HepG2 (cell line): ENCODE results near the gene KIF1C. TPM values are rescaled to one million over a fixed set of nuclear protein-coding genes. Genes with fewer than 3 reads are reported as not detected.

Experiments
- DMAP1 ChIP-seq: IDR thresholded peaks from 2 replicates; pipeline ENCODE4 v1.6.1; 2016
- MTF1 ChIP-seq: sonication (generic); formaldehyde crosslinking; IDR thresholded peaks from 2 replicates; pipeline ENCODE4 v1.5.0; 2020; ENCODE audit warnings: missing genetic modification reagents
- MYNN ChIP-seq: sonication (generic); formaldehyde crosslinking; IDR thresholded peaks from 2 replicates; pipeline ENCODE4 v1.4.0; 2020; ENCODE audit warnings: mild to moderate bottlenecking, low read depth, missing genetic modification reagents
- MZF1 ChIP-seq: sonication (generic); formaldehyde crosslinking; IDR thresholded peaks from 2 replicates; pipeline ENCODE4 v1.8.1; 2023; ENCODE audit warnings: mild to moderate bottlenecking, missing genetic modification reagents, borderline replicate concordance
- ONECUT2 ChIP-seq: sonication (generic); formaldehyde crosslinking; IDR thresholded peaks from 2 replicates; pipeline ENCODE4 v1.4.0; 2020; ENCODE audit warnings: missing genetic modification reagents
- ZIK1 ChIP-seq: sonication (generic); formaldehyde crosslinking; IDR thresholded peaks from 2 replicates; pipeline ENCODE4 v1.5.0; 2020; ENCODE audit warnings: mild to moderate bottlenecking, low read depth, missing genetic modification reagents, borderline replicate concordance
- ZNF224 ChIP-seq: sonication (generic); formaldehyde crosslinking; IDR thresholded peaks from 2 replicates; pipeline ENCODE4 v1.5.0; 2020; ENCODE audit warnings: mild to moderate bottlenecking, missing genetic modification reagents
- ZNF253 ChIP-seq: sonication (generic); formaldehyde crosslinking; IDR thresholded peaks from 2 replicates; pipeline ENCODE4 v1.8.0; 2022; ENCODE audit warnings: mild to moderate bottlenecking, missing genetic modification reagents, borderline replicate concordance
- ZNF564 ChIP-seq: sonication (generic); formaldehyde crosslinking; IDR thresholded peaks from 2 replicates; pipeline ENCODE4 v1.8.1; 2023; ENCODE audit warnings: mild to moderate bottlenecking, missing genetic modification reagents
- ZNF605 ChIP-seq: sonication (generic); formaldehyde crosslinking; IDR thresholded peaks from 2 replicates; pipeline ENCODE4 v1.8.0; 2022; ENCODE audit warnings: mild to moderate bottlenecking, missing genetic modification reagents
- ZNF674 ChIP-seq: sonication (generic); formaldehyde crosslinking; IDR thresholded peaks from 2 replicates; pipeline ENCODE4 v1.5.0; 2020; ENCODE audit warnings: low read depth, mild to moderate bottlenecking, missing genetic modification reagents
- polyA plus RNA-seq, 8 experiments: library from polyadenylated mRNA; depleted of rRNA in 3 of 8; stranded (reverse) in 7 of 8; unstranded in 1 of 8; fragments of >200 nt; fragmentation: Illumina TruSeq in 4 of 8; extraction: Trizol in 4 of 8; gene quantifications; 2 replicates each; pipeline versions ENCODE4 v1.2.1 to v1.2.3, GENCODE V29; 2011 to 2016; ENCODE audit warnings: low read depth in 4 of 8, missing spikeins in 1 of 8, mixed read lengths in 1 of 8; ENCODE audit not compliant: insufficient read depth in 1 of 8
- total RNA-seq, 5 experiments: library from RNA; depleted of rRNA; stranded (reverse); fragments of >200 nt; fragmentation: Illumina TruSeq; extraction: Trizol; gene quantifications; 2 replicates each; pipeline ENCODE4 v1.2.3, GENCODE V29; 2016; ENCODE audit warnings: low read depth in 1 of 5
- TF ChIP-seq, protein P1 (sequence below): sonication (generic); formaldehyde crosslinking; IDR thresholded peaks from 2 replicates; pipeline ENCODE4 v1.9.0; 2022; ENCODE audit warnings: low read depth, missing genetic modification reagents
- TF ChIP-seq, protein P2 (sequence below): sonication (generic); formaldehyde crosslinking; IDR thresholded peaks from 2 replicates; pipeline ENCODE4 v1.9.0; 2022; ENCODE audit warnings: missing genetic modification reagents, mild to moderate bottlenecking, borderline replicate concordance
- TF ChIP-seq, protein P3 (sequence below), 2 experiments: sonication (generic) in 1 of 2; formaldehyde crosslinking in 1 of 2; IDR thresholded peaks; 2 replicates each; pipeline versions ENCODE4 v1.5.1 to v1.6.1; 2011 to 2020; ENCODE audit warnings: borderline replicate concordance in 1 of 2, low read depth in 1 of 2, low read length in 1 of 2, mild to moderate bottlenecking in 1 of 2, missing genetic modification reagents in 1 of 2, moderate library complexity in 1 of 2
- TF ChIP-seq, protein P4 (sequence below): IDR thresholded peaks from 2 replicates; pipeline ENCODE4 v1.6.1; 2016; ENCODE audit warnings: mild to moderate bottlenecking
- TF ChIP-seq, protein P5 (sequence below): IDR thresholded peaks from 2 replicates; pipeline ENCODE4 v1.6.1; 2018; ENCODE audit warnings: missing genetic modification reagents
- TF ChIP-seq, protein P6 (sequence below): sonication (generic); formaldehyde crosslinking; IDR thresholded peaks from 2 replicates; pipeline ENCODE4 v1.4.0; 2020; ENCODE audit warnings: missing genetic modification reagents

KIF1C gene
- total and polyA plus RNA-seq, 2 of the 13 experiments (the other 11 are each of a cell fraction or from before 2014, with no cell fraction given), result 70.0 to 104 TPM

DNA sequence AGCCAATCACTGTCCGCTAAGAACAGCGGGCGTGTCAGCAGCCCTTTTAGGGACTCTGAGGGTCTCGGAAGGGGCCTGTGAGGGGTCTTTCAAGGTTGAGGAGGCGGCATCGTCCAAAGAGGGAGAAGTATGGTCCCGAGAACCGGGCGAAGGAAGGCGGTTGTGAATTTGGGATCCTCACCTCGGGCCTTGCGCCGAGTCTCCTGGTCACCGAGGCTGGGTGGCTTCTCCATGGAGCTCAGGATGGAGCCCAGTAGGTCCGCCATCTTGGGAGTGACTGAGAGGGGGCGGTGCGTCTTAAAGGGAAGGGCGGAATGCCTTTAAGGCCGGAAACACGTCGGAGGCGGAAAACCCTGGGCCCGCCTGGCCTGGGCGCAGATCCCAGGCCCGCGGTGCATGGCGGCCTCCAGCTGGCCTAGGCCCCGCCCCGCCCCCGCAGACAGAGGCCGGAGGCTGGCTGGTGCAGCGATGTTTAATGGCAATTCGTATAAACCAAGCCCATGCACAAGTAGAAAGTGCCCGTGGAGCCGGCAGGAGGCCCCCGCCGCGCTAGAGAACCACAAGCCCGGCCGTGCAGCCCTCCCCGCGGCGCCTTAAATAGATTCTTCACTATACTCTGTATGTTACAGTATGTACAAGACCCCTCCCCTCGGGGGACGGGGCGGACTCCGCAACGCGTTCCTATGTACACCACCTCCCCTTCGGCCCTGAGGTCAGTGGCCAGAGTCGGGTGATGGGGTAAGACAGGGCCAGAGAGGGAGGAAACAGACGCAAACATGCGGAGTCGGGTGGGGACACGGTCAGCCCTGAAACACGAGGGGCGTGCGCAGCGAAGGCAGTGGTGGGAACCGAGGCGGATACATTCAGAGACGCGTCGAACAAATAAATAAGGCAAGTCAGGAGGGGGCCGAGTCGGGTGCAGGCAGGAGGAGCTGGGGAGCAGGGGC, 29.9 kb upstream of the KIF1C start, which contains the start of gene SPAG7 (continued):
- TF ChIP-seq, protein P1, sequence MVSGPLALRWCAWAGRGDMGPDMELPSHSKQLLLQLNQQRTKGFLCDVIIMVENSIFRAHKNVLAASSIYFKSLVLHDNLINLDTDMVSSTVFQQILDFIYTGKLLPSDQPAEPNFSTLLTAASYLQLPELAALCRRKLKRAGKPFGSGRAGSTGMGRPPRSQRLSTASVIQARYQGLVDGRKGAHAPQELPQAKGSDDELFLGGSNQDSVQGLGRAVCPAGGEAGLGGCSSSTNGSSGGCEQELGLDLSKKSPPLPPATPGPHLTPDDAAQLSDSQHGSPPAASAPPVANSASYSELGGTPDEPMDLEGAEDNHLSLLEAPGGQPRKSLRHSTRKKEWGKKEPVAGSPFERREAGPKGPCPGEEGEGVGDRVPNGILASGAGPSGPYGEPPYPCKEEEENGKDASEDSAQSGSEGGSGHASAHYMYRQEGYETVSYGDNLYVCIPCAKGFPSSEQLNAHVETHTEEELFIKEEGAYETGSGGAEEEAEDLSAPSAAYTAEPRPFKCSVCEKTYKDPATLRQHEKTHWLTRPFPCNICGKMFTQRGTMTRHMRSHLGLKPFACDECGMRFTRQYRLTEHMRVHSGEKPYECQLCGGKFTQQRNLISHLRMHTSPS (CRISPR knock-in tag), result peak; percentile 48; the same call in 1 of the 2 replicates
- no peak for TF ChIP-seq MYNN (CRISPR knock-in tag)
- no peak; the same call in 1 of the 2 replicates for TF ChIP-seq ZNF224
- peak; percentile 70; the same call in 1 of the 2 replicates for TF ChIP-seq ZNF605
- TF ChIP-seq, protein P2, sequence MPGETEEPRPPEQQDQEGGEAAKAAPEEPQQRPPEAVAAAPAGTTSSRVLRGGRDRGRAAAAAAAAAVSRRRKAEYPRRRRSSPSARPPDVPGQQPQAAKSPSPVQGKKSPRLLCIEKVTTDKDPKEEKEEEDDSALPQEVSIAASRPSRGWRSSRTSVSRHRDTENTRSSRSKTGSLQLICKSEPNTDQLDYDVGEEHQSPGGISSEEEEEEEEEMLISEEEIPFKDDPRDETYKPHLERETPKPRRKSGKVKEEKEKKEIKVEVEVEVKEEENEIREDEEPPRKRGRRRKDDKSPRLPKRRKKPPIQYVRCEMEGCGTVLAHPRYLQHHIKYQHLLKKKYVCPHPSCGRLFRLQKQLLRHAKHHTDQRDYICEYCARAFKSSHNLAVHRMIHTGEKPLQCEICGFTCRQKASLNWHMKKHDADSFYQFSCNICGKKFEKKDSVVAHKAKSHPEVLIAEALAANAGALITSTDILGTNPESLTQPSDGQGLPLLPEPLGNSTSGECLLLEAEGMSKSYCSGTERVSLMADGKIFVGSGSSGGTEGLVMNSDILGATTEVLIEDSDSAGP (CRISPR knock-in tag), result peak; percentile 58
- no peak for TF ChIP-seq MZF1 (CRISPR knock-in tag)
- TF ChIP-seq ZNF253 (CRISPR knock-in tag), result peak; percentile 84
- TF ChIP-seq ONECUT2 (CRISPR knock-in tag), result no peak
- no peak for TF ChIP-seq ZIK1 (CRISPR knock-in tag)
- peak; percentile 51; the same call in 1 of the 2 replicates for TF ChIP-seq ZNF564 (CRISPR knock-in tag)
- TF ChIP-seq, protein P3, sequence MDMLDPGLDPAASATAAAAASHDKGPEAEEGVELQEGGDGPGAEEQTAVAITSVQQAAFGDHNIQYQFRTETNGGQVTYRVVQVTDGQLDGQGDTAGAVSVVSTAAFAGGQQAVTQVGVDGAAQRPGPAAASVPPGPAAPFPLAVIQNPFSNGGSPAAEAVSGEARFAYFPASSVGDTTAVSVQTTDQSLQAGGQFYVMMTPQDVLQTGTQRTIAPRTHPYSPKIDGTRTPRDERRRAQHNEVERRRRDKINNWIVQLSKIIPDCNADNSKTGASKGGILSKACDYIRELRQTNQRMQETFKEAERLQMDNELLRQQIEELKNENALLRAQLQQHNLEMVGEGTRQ (IDR thresholded peaks at IDR 0.05; ENCODE audit: low read depth, low read length), result no peak
- TF ChIP-seq, protein P3 (CRISPR knock-in tag; IDR thresholded peaks at IDR 0.05; ENCODE audit: borderline replicate concordance), result peak; percentile 63; the same call in 1 of the 2 replicates
- peak; percentile 81; the same call in 1 of the 2 replicates for TF ChIP-seq DMAP1
- no peak for TF ChIP-seq ZNF674 (CRISPR knock-in tag)
- TF ChIP-seq, protein P4, sequence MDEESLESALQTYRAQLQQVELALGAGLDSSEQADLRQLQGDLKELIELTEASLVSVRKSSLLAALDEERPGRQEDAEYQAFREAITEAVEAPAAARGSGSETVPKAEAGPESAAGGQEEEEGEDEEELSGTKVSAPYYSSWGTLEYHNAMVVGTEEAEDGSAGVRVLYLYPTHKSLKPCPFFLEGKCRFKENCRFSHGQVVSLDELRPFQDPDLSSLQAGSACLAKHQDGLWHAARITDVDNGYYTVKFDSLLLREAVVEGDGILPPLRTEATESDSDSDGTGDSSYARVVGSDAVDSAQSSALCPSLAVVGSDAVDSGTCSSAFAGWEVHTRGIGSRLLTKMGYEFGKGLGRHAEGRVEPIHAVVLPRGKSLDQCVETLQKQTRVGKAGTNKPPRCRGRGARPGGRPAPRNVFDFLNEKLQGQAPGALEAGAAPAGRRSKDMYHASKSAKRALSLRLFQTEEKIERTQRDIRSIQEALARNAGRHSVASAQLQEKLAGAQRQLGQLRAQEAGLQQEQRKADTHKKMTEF (CRISPR knock-in tag), result peak; percentile 84; the same call in 1 of the 2 replicates
- TF ChIP-seq, protein P5, sequence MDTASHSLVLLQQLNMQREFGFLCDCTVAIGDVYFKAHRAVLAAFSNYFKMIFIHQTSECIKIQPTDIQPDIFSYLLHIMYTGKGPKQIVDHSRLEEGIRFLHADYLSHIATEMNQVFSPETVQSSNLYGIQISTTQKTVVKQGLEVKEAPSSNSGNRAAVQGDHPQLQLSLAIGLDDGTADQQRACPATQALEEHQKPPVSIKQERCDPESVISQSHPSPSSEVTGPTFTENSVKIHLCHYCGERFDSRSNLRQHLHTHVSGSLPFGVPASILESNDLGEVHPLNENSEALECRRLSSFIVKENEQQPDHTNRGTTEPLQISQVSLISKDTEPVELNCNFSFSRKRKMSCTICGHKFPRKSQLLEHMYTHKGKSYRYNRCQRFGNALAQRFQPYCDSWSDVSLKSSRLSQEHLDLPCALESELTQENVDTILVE (CRISPR knock-in tag), result no peak; the same call in 1 of the 2 replicates
- TF ChIP-seq, protein P6, sequence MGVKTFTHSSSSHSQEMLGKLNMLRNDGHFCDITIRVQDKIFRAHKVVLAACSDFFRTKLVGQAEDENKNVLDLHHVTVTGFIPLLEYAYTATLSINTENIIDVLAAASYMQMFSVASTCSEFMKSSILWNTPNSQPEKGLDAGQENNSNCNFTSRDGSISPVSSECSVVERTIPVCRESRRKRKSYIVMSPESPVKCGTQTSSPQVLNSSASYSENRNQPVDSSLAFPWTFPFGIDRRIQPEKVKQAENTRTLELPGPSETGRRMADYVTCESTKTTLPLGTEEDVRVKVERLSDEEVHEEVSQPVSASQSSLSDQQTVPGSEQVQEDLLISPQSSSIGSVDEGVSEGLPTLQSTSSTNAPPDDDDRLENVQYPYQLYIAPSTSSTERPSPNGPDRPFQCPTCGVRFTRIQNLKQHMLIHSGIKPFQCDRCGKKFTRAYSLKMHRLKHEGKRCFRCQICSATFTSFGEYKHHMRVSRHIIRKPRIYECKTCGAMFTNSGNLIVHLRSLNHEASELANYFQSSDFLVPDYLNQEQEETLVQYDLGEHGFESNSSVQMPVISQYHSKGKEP, result no peak
- no peak for TF ChIP-seq MTF1 (CRISPR knock-in tag)
